ENCODE results near the gene CERK.

The CERK gene

GRCh38 chr22:46723882-46724281 is 14.2 kb downstream of the CERK start:
- no peak for DNase-seq (ENCODE audit: low spot score)

GRCh38 chr22:46721501-46722085 is 16.5 kb downstream of the CERK start:
- H3K4me3 ChIP-seq, result no peak overlapping the region
- DNase-seq (ENCODE audit: low spot score), result no peak
- no peak overlapping the region for H3K27ac ChIP-seq
- TF ChIP-seq CTCF (IDR thresholded peaks at IDR 0.05), result no peak

More at GRCh38 chr22:46723882-46724281, 14.2 kb downstream of the CERK start:
- Histone ChIP-seq H3K27ac (no peak overlapping the region), H3K4me3 (no peak overlapping the region)
- no peak for TF ChIP-seq CTCF (IDR thresholded peaks at IDR 0.05)

- no peak for TF ChIP-seq CTCF (IDR thresholded peaks at IDR 0.05)
- DNase-seq (ENCODE audit: low spot score), result no peak
- Histone ChIP-seq H3K27ac (no peak overlapping the region), H3K4me3 (no peak overlapping the region)
These were observed 18.1 kb downstream of the CERK start for GRCh38 chr22:46719921-46720320.

- TF ChIP-seq CTCF (IDR thresholded peaks at IDR 0.05), result no peak
- Histone ChIP-seq H3K27ac (no peak overlapping the region), H3K4me3 (no peak overlapping the region)
- DNase-seq (ENCODE audit: low spot score), result no peak
These were observed 23.5 kb downstream of the CERK start for GRCh38 chr22:46714550-46714949.

- no peak for DNase-seq (ENCODE audit: low spot score)
- no peak overlapping the region for H3K4me3 ChIP-seq
- TF ChIP-seq CTCF (IDR thresholded peaks at IDR 0.05), result no peak
- H3K27ac ChIP-seq, result no peak overlapping the region
These were observed 25.8 kb downstream of the CERK start for GRCh38 chr22:46712288-46712687.

GRCh38 chr22:46710806-46711205 is 27.2 kb downstream of the CERK start:
- Histone ChIP-seq H3K4me3 (no peak overlapping the region), H3K27ac (no peak overlapping the region)
- TF ChIP-seq CTCF (IDR thresholded peaks at IDR 0.05), result no peak
- no peak for DNase-seq (ENCODE audit: low spot score)

GRCh38 chr22:46708766-46709330 is 29.2 kb downstream of the CERK start:
- Histone ChIP-seq H3K27ac (no peak overlapping the region), H3K4me3 (no peak overlapping the region)
- DNase-seq (ENCODE audit: low spot score), result no peak
- no peak for TF ChIP-seq CTCF (IDR thresholded peaks at IDR 0.05)
